HG03064 (cell line): Measurements from ENCODE around the gene STX8.

Experiments
- ATAC-seq: cut with Tn5 transposase; IDR thresholded peaks from one replicate; pipeline ENCODE4 v1.9.1; 2021; ENCODE audit warnings: low read depth; ENCODE audit not compliant: unreplicated experiment

Gene STX8

GRCh38 chr17:9512323-9513168 is 63.1 kb downstream of the STX8 start:
- ATAC-seq = no peak

- no peak for ATAC-seq
These were observed 66.3 kb downstream of the STX8 start for GRCh38 chr17:9509236-9509816.

- ATAC-seq = no peak
These were observed 76.6 kb downstream of the STX8 start for GRCh38 chr17:9499041-9499440.

GRCh38 chr17:9498490-9498889 is 77.1 kb downstream of the STX8 start:
- no peak for ATAC-seq

DNA sequence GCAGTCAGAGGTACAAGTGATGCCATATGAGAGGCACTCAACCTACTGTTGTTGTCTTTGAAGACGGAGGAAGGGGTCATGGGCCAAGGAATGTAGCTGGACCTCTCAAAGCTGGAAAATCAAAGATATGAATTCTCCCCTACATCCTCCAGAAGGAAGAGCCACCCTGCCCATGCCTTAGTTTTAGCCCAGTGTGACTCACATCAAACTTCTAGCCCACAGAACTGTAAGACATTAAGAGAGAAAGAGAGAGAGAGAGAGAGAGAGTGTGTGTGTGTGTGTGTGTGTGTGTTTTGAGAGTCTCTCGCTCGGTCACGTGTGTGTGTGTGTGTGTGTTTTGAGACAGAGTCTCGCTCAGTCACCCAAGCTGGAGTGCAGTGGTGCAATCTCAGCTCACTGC is 87.1 kb downstream of the STX8 start:
- ATAC-seq = no peak

- no peak for ATAC-seq
These were observed 88.2 kb downstream of the STX8 start for GRCh38 chr17:9487406-9487805.

- ATAC-seq = no peak
These were observed 90.8 kb downstream of the STX8 start for GRCh38 chr17:9484789-9485188.

GRCh38 chr17:9479964-9480363 is 95.7 kb downstream of the STX8 start:
- ATAC-seq = no peak

DNA sequence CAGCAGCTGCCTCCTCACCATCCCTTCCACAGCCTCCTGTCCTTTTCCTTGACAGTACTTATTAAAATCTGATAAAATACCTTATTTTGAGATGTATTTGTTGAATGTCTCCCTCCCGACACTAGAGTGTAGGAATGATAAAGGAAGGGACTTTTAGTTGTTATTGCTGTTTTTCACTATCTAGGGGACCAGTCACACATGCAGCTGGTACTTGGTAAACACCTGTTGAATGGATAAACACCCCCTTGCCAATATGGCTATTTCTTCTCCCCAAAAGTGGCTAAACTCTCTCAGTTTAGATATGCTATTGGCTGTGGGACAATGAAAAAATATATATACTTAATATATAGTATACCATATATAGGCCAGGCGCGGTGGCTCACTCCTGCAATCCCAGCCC is 96.7 kb downstream of the STX8 start:
- ATAC-seq = no peak

DNA sequence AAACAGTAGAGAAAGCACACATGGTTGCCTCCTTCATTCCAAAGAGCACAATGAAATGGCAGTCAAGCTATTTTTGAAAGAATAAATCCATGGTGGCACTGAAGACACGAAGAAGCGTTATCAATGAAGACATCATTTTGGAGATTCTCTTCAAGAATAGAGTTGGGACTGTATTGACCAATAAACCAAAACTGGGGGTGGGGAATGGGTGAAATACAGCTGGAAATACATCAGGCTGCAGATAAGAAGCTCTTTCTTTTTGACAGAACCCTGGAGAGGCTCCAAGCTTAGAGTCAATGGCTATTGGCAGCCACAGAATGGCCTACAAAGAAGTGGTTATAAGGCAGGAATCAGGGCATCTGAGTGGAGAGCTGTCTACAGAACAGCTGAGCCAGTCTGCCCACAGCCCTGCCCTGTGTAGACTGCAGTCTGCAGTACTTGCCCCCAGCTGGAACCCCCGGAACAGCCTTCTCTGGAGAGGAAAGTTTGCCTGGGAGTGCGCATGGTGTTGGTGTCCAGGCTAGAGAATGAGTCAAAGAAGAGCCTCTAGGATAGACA is 100.4 kb downstream of the STX8 start:
- no peak for ATAC-seq

- ATAC-seq = no peak
These were observed 101.9 kb downstream of the STX8 start for GRCh38 chr17:9473711-9474110.

DNA sequence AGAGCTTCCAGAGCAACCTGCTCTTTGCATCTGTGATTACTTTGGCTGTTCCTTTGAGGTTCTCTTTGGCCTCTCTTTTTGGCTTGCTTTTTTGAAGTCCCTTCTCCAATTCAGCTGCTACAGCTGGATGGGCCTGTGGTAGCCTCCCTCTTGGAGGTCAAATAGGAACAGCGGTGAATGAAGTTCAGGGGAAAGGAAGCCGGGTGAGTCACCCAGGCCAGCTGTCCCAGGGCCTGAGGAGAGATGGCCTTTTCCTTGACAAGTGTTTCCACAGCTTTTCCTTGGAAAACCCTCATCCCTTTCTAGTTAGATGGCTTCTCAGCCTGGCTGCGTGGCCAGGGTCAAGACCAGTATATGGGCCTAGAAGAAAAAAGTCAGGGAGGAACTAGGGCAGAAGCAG is 103.1 kb downstream of the STX8 start:
- no peak for ATAC-seq

DNA sequence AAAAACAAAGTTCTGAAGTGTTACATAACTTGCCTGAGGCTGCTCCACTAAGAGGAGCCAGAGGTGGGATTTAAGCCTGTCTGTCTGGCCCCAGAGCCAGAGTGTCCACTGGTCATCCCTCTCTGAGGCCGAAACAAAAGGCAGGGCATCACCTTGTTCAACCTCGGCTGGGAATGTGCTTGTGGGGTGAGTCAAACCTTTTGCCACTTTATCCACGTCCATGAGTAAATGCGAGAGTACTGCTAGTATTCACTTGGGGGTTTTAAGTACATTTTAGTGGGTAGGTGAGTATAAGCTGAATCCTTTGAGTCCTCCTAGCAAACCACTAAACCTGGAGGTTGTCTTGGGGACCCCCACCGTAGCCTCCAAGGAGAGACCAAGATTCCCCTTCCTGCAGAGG is 103.5 kb downstream of the STX8 start:
- no peak for ATAC-seq

- ATAC-seq = no peak
These were observed 105.4 kb downstream of the STX8 start for GRCh38 chr17:9470171-9470570.

DNA sequence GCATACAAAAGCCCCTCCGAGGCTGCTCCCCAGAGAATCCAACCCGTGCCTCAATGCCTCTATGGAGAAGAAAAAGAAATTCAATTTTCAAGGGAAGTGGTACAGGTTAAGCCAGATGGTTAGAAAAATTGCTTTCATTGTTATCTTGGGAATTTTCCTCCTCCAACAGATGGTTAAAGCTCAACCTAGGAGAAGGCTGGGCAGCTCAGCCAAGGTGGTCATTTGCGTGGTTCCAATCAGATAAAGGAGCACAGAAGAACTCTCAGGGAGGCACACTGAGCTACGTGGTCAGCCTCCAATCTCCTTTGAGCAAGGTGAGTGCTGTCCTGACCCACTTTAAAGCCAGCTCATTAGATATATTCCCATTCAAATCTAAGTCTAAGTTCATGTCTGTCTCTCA is 106.7 kb downstream of the STX8 start:
- ATAC-seq = no peak

DNA sequence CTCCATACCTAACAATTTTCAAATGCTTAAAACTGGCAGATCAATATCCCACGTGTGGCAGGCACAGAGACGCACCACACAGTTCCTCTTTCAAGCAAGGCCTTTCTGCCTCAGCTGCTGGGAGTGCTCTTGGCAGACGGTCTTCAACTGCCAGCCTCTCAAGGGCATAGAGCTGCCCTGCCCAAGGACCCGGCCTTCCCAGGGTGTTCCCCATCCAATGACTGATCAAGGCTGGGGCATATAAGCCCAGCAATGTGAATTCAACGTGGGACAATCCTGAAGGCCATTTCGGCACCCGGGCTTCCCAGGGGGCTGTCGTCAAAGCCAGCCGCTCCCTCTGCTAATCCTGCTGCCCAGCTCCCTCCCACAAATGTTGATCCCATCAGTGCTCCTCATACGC is 107.1 kb downstream of the STX8 start:
- no peak for ATAC-seq

DNA sequence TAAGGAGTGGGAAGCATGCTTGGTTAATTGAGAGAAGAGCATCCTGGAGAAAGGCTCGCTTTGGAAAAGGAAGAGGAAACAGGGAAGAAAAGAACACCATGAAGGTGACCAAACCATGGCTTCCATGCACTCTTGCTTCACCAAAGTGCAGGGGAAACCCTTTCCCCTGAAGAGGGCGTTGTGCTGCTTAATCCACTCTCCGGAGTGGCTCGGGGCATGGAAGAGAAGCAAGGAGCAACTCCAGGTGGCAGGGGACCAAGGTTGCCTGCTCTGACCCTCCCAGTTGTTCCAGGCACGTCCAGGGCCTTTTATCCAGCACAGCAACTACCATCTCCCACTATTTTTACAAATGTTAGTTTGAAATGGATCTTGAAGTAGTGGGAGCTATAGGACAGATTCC is 108.1 kb downstream of the STX8 start:
- ATAC-seq = no peak

GRCh38 chr17:9465210-9465921 is 110.3 kb downstream of the STX8 start:
- ATAC-seq = no peak

DNA sequence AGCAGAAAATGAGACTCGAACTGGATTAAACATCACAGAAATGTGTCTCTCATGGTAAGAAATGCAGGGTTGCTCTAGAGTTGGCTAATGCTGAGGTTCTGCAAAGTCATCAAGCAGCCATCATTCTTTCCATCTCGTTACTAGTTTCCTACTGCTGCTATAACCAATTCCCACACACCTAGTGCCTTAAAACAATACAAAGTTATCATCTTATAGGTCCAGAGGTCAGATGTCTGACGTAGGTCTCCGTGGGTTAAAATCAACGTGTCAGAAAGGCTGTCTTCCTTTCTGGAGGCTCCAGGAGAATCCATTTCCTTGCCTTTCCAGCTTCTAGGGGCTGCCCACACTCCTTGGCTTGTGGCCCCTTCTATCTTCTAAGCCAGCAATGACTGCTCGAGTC is 118.6 kb downstream of the STX8 start:
- ATAC-seq = no peak

DNA sequence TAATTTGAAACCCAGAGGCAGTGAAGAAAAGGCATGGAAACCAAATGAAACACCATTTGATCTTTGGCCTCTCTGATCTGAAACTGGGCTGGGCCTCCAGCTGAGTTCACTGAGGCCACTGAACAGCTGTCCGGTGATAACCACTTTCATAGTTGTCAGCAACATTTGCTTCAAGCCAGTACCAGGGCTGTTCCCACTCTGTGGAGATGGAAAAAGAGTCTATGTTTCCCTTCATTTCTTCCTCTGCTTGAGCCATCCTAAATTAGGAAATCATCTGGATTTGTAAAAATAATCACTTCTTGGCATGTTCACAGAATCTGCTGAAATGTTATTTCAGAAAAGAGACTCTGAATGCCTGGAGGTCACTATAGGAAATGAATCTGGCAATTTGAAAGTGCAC is 119.3 kb downstream of the STX8 start:
- no peak for ATAC-seq

GRCh38 chr17:9451934-9452333 is 123.7 kb downstream of the STX8 start:
- ATAC-seq = no peak
